Activated naive CD4-positive, alpha-beta T cell treated with anti-CD3 and anti-CD28 coated beads, Interleukin-2, amount 50 U/mL, for 24 hours (primary cell): ENCODE measurements around the gene ABR.
"Not testable (repeated sequence)": the region's sequence is repeated elsewhere in the genome, so short reads cannot be mapped to it uniquely, and the experiment has no call there.

Experiments used
- H3K27ac Mint-ChIP-seq: one replicate; pipeline ENCODE4 v1.8.0; 2021; ENCODE audit warnings: mild to moderate bottlenecking, mixed read lengths
- H3K27me3 Mint-ChIP-seq: one replicate; pipeline ENCODE4 v1.8.0; 2021; ENCODE audit warnings: mixed read lengths
- H3K36me3 Mint-ChIP-seq: one replicate; pipeline ENCODE4 v1.8.0; 2021; ENCODE audit warnings: mixed read lengths
- H3K4me1 Mint-ChIP-seq: one replicate; pipeline ENCODE4 v1.8.0; 2021; ENCODE audit warnings: mixed read lengths
- H3K4me3 Mint-ChIP-seq: one replicate; pipeline ENCODE4 v1.8.0; 2021; ENCODE audit warnings: mild to moderate bottlenecking, mixed read lengths
- H3K9me3 Mint-ChIP-seq: one replicate; pipeline ENCODE4 v1.8.0; 2021; ENCODE audit warnings: mixed read lengths

ABR gene

DNA sequence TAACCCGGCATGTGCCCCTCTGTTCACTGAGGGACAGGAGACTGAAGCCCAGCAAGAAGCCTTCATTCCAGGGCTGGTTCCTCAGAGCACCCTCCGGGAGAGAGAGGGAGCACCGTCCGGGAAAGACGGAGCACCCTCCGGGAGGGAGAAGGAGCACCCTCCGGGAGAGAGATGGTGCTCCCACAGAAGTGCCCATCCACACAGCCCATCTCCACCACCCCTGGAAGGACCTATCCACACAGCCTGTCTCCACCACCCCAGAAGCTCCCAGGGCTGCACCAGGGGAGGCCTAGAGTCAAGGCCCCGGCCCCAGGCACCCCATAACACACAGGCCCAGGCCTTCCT, 88.6 kb downstream of the ABR start:
- Mint-ChIP-seq H3K4me1 (peaks cover 11% of the 10 kb centered on the region), H3K27ac (no peak overlapping the region), H3K4me3 (no peak overlapping the region), H3K27me3 (no peaks in the 10 kb centered on the region), H3K36me3 (peaks cover 2% of the 10 kb centered on the region), H3K9me3 (no peaks in the 10 kb centered on the region)

DNA sequence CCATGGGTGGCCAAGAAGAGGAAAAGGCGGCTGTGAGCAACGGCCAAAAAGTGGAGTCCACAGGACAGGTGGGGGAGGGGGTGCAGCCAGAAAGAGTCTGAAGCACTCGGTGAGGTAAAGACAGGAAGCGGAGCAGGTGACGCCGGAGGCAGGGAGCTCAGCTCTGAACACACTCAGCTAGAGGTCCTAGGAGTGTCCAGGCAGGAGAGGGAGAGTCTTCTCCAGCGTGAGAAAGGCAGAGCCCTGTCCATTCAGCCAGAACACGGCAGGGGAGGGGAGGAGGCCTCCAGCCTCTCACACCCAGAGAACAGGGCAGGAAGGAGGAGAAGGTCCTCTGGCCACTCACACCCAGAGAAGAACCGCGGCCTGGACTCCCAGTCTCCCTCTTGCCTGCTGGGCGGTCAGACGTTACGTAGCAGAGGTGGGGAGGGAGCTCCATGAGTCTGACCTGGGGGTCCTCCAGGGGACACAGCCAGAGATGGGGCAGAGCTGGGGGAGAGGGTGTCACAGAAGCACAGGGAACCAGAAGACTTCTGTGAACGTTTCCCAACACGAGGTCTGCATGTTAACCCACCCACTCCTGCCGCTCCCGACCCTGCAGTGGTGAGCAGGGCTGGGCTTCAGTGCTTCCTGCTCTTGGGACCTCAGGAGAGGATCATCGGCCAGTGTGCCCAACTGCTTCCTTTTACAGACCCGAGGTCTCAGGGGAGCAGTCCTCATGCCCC, 89.2 kb downstream of the ABR start:
- Mint-ChIP-seq H3K36me3 (peaks cover 2% of the 10 kb centered on the region), H3K27ac (no peak overlapping the region), H3K4me3 (no peak overlapping the region), H3K9me3 (no peaks in the 10 kb centered on the region), H3K27me3 (no peaks in the 10 kb centered on the region), H3K4me1 (peaks cover 6% of the 10 kb centered on the region)

DNA sequence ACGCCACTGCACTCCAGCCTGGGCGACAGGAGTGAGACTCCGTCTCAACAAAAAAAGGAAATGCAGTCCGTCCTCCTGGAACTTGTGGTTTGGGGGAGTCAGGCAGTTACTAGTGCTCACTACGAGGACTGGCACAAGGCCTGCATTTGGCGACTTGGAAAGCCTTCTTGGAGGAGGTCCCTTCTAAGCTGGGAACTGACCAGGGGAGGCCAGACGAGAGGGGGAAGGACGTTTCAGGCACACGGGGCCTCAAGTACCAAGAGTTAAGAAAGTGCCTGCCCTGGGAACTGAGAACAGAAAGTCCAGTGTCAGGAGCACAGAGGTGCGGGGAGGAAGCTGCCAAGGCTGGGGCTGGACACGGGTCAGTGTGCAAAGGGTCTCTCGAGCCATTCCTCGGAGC, 89.9 kb downstream of the ABR start:
- Mint-ChIP-seq H3K4me1 (peaks cover 5% of the 10 kb centered on the region), H3K36me3 (peaks cover 2% of the 10 kb centered on the region), H3K27ac (no peak overlapping the region), H3K27me3 (no peaks in the 10 kb centered on the region), H3K9me3 (no peaks in the 10 kb centered on the region), H3K4me3 (no peak overlapping the region)

DNA sequence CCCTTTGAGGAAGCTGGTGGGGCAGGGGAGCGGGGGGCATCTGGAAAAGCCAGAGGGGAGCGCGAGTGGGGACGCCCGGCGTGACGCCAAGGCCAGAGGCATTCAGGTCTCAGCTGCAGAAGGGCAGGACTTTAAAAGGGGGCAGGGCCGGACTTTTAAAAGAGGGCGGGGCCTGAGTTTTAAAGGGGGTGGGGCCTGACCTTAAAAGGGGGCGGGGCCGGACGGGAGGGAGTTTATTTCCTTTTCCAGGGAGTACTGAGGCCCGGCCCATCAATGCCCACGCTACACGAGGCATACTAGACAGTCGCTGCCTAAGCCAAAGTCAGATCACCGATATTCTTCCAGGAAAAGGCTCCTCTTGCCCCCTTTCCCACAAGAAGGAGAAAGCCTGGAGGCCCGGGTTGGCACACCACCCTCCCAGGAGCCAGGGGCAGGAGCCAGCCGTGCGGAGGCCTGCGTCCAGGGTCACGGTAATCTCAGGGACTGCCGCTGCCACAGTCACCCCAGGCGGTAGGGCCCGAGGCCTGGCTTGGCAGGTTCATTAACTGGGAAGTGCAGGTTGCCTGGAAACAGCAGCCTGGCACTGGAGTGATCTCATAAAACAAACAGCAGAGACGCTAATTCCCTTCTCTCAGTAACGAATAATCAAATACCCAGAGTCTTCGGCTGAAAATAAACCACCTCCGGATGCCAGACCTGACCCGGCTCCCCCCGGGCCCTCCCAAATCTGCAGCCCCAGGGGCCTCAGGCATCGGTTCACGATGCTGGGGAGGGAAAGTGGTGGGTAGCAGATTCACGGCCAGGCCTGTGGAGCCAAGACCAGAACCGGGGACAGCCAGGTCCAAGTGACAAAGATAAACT, 92.2 kb downstream of the ABR start:
- Mint-ChIP-seq H3K36me3 (peaks cover 4% of the 10 kb centered on the region), H3K4me3 (no peak overlapping the region), H3K27ac (no peak overlapping the region), H3K4me1 (no peaks in the 10 kb centered on the region), H3K9me3 (no peaks in the 10 kb centered on the region), H3K27me3 (no peaks in the 10 kb centered on the region)

DNA sequence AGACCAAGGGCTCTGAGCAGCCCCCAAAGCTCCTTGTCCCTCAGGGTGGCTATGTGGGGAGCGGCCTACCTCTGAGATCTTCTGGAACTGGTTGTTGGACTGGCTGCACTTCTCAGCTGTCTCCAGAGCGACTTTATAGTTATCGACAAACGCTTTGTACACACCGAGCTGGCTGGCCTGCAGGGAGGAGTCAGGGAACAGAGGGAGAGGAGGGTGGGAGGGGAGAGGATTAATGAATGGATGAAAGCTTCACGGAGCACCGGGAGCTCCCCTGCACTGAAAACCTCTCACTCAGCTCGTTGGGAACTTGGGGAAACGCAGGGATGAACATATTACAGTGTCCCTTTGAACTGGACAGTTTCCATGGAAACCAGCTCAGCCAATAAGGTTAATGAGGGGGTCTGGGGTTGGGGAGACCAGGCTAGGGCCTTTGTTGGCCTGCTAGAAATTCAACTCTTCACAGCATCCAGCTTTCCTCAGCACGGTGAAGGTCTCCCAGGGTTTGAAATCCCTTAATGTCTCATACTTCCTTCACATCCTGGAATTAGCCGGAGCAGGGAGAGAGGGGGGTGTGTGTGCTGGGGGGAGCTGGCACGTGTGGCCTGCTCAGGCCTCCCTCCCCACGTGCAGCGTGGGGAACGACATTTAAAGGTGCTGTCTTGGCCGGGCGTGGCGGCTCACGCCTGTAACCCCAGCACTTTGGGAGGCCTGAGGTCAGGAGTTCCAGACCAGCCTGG, 96.2 kb downstream of the ABR start:
- H3K4me1 Mint-ChIP-seq, result no peaks in the 10 kb centered on the region
- H3K4me3 Mint-ChIP-seq, result no peak overlapping the region
- H3K27me3 Mint-ChIP-seq, result no peaks in the 10 kb centered on the region
- H3K36me3 Mint-ChIP-seq, result peaks cover 2% of the 10 kb centered on the region
- H3K27ac Mint-ChIP-seq, result no peak overlapping the region
- H3K9me3 Mint-ChIP-seq, result no peaks in the 10 kb centered on the region

DNA sequence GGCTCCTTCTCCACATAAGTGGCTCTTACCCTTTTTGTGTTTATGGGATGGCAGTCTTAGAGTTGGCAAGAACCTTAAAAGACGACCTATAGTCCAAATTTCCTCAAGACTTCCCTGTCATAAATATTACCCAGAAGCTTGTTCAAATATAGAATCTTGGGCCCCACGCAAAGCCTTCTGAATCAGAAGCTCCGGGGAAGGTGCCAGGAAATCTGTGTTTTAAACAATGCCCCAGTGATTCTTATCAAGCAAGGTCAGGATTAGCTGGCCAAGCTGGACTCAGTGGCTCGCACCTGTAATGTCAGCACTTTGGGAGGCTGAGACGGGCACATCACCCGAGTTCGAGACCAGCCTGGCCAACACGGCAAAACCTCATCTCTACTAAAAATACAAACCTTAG, 97.2 kb downstream of the ABR start:
- peaks cover 2% of the 10 kb centered on the region for H3K36me3 Mint-ChIP-seq
- H3K9me3 Mint-ChIP-seq, result no peaks in the 10 kb centered on the region

DNA sequence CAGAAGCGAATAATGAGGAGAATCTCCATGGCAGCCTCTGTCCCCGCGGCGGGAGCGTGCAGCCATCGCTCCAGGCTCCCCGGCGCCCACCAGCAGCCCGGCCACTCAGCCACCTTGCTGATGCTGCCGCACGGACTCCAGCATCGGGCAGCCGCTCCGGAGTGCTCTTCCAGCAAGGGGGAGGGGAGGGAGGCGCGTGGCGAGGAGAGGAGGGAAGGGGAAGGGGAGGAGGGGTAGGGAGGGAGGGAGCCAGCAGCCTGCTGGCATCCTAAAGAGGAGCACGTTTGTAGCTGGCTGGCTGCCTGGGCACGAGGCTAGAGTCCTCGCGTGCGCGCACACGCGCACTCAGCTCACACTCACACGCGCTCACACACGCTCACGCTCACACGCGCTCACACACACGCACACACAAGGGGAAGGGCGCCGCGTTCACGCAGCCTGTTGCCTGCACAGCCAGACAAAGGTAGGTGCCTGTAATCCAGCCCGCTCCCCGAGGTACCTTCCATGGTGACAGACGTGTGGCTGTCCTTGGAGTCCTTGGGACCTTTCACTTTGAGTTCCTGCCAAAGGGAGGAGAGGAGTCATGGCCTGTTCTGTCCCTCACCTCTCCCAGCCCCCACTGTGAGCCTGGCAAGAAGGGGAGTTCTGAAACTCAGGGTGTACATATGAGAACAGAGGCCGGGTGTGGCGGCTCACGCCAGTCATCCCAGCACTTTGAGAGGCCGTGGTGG, 100.8 kb downstream of the ABR start:
- Mint-ChIP-seq H3K36me3 (no peaks in the 10 kb centered on the region), H3K4me1 (no peaks in the 10 kb centered on the region), H3K4me3 (no peak overlapping the region), H3K9me3 (no peaks in the 10 kb centered on the region), H3K27me3 (no peaks in the 10 kb centered on the region), H3K27ac (no peak overlapping the region)

More for the DNA sequence above, 97.2 kb downstream of the ABR start:
- Mint-ChIP-seq H3K4me3 (no peak overlapping the region), H3K4me1 (no peaks in the 10 kb centered on the region), H3K27me3 (no peaks in the 10 kb centered on the region), H3K27ac (no peak overlapping the region)

DNA sequence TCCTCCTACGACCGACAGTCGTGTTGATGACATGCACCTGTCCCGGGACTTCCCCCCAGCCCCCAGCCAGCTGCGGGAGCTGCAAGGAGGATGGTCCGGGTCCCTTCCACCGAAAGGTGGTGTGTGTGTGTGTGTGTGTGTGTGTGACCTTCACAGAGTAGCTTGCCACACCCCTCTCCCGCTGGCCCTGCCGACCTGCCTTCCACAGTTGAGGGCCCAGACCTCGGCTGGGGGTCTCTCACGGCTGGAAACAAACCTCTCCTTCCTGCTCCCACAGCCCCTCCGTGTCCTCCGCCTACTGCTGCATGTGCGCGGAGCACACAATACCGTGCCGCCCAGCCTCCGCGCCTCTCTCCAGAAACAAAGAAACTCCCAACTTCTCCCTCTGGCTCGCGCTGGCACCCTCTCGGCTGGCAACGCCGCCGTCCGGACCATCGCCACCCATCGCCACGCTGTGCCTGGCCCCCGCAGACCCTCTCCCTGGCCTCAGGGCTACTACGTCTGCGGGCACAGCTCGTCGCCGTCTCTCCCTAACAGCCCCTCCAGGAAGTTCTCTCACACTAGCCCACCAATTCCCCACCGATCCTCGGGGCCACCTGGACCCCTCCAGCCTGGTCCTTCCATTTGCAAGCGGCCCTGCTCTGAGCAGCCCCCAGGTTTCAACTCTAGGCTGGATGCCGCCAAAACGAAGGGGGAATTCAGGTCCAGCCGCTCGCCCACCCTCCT, 101.6 kb downstream of the ABR start:
- H3K36me3 Mint-ChIP-seq, result no peaks in the 10 kb centered on the region

DNA sequence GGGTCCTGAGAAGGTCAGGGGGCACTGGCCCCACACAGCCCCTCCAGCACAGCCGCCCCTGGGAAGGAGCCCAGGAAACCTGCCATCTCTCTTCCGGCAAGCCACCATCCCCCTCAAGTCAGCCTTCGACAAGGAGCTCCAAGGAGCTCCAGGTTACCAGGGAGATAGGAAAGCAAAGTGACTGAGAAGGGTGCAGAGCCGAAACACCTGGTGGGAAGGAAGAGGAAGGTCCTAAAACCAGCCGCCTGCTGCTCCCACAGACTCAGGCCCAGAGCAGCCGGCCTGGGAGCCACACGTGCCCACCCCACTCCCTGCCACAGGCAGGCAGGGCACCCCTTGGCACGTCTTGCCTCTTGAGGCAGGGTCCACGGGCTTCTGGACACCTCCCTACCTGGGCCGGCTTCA, 102.2 kb downstream of the ABR start:
- no peak overlapping the region for H3K27ac Mint-ChIP-seq
- H3K36me3 Mint-ChIP-seq, result no peaks in the 10 kb centered on the region
- H3K9me3 Mint-ChIP-seq, result no peaks in the 10 kb centered on the region
- H3K27me3 Mint-ChIP-seq, result no peaks in the 10 kb centered on the region
- no peak overlapping the region for H3K4me3 Mint-ChIP-seq
- no peaks in the 10 kb centered on the region for H3K4me1 Mint-ChIP-seq

More for the DNA sequence above, 101.6 kb downstream of the ABR start:
- Mint-ChIP-seq H3K4me1 (no peaks in the 10 kb centered on the region), H3K9me3 (no peaks in the 10 kb centered on the region), H3K4me3 (no peak overlapping the region), H3K27me3 (no peaks in the 10 kb centered on the region), H3K27ac (no peak overlapping the region)

DNA sequence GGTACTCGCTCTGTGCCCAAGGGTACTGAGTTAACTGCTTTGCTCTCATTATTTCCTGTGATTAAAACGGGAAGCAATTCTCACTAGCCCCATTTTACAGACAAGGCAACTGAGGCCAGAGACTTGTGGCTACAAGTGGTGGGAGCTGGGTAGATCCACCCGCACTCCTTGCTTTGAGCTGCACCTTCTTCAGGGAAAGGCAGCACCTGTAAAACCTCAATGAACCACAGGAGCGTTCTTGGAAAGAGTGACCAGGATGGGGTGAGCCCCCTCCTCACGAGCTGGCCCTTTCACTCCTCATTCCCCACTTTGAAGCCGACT, 102.8 kb downstream of the ABR start:
- no peaks in the 10 kb centered on the region for H3K27me3 Mint-ChIP-seq

DNA sequence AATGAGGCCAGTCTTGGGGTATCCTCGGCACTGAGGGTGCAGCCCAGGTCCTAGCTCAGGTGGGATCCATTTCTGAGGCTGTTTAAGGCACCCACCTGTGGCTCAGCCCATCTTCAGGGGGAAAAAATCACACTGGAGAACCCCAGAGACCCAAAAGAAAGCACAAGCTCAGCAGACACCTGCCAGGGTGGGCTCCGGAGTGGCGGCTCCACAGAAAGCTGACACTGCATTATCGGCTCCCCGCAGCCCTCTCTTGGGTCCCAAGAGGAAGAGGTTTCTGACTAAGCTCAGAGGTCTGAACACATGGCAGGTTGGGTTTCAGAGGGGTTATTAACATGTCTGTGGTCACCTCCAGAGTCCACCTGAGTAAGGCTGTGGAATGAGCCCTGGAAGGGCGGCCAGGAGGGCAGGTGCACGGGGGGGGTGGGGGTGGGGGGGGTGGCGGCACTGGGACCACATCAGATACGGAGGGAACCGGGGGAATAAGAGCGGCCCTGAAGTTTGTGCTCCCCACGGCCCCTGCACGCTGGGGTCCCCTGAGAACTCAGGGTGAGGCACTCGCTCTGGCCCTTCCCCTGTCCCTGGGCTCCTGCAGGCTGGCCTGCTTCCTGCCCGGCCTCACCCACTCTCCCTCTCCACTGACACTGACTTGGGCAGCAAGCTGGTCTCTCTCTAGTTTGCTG, 103.3 kb downstream of the ABR start:
- H3K27me3 Mint-ChIP-seq, result no peaks in the 10 kb centered on the region
- peaks cover 2% of the 10 kb centered on the region for H3K36me3 Mint-ChIP-seq
- no peaks in the 10 kb centered on the region for H3K4me1 Mint-ChIP-seq
- H3K27ac Mint-ChIP-seq, result no peak overlapping the region
- H3K4me3 Mint-ChIP-seq, result no peak overlapping the region
- no peaks in the 10 kb centered on the region for H3K9me3 Mint-ChIP-seq

More for the DNA sequence above, 102.8 kb downstream of the ABR start:
- Mint-ChIP-seq H3K27ac (no peak overlapping the region), H3K4me1 (no peaks in the 10 kb centered on the region), H3K9me3 (no peaks in the 10 kb centered on the region), H3K36me3 (peaks cover 2% of the 10 kb centered on the region), H3K4me3 (no peak overlapping the region)

DNA sequence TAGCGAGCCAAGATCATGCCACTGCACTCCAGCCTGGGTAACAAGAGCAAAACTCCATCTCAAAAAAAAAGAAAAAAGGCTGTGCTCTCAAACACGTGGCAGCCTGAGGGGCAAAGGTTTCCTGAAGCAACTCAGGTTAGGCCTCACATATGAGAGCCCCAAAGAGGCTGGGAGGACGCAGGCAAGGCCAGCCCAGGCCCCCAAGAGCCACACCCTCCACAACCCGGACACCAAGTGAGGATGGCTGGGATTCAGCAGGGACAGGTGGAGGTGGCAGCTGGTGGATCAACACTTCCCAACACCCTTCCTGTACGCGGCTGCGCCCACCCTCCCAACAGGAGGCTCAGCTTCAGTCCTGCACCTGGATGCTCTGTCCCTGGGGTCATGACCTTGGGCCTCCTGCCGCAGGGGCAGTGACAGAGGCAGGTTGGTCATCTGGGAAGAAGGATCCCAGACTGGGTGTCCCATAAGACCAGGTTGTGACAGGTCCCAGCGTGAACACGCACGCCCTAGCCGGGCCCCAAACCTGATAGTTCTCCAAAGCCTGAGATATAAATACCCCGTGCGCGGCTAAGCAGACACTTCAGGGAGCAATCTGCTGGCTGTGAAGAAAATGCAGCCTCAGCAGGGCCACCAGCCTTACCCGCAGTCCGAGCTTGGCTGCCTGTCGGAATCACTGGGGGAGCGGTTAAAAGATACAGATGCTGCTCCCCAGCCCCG, 104.7 kb downstream of the ABR start:
- Mint-ChIP-seq H3K27me3 (no peaks in the 10 kb centered on the region), H3K36me3 (peaks cover 2% of the 10 kb centered on the region), H3K27ac (no peak overlapping the region), H3K9me3 (no peaks in the 10 kb centered on the region), H3K4me3 (no peak overlapping the region), H3K4me1 (no peaks in the 10 kb centered on the region)

DNA sequence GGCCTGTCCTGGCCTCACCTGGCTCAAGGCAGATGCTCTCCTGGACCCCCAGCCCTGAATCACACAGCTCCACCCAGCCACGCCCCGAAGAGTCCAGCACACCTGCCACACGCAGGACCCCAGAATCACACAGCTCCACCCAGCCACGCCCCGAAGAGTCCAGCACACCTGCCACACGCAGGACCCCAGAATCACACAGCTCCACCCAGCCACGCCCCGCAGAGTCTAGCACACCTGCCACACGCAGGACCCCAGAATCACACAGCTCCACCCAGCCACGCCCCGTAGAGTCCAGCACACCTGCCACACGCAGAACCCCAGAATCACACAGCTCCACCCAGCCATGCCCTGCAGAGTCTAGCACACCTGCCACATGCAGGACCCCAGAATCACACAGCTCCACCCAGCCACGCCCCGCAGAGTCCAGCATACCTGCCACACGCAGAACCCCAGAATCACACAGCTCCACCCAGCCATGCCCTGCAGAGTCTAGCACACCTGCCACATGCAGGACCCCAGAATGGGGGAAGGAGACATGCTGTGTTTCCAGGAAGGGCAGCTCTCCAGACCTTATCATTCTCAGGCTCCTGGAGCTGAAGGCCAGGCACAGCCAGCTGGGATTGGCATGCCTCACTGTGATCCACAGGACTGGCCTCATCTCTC, 105.7 kb downstream of the ABR start:
- H3K36me3 Mint-ChIP-seq, H3K4me1 Mint-ChIP-seq, H3K9me3 Mint-ChIP-seq, H3K27me3 Mint-ChIP-seq, H3K4me3 Mint-ChIP-seq, H3K27ac Mint-ChIP-seq: not testable (repeated sequence)
